ENCODE data around the gene ANKFY1.
A peak's percentile ranks its signal among the peaks of the same experiment; 100 is the strongest.
"Not testable (repeated sequence)": the region's sequence is repeated elsewhere in the genome, so short reads cannot be mapped to it uniquely, and the experiment has no call there.

The ANKFY1 gene

DNA sequence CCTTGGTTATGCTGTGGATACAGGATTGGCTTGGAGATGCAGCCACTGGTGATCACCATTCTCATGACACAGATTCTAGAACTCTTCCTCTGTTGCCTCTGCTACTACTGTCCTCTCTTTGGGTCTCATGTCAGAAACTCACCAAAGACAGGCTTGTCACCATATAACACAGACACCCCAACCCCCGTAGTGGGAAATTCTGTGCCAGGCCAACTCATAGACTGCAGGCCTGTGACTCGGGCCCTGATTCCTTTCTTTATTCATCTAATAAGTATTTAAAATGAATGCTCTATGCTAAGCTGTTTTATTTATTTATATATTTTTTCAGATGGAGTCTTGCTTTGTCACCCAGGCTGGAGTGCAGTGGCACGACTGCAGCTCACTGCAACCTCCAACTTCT is 111.3 kb downstream of the ANKFY1 start:
- DNase-seq, result no peak

GRCh38 chr17:4150096-4150495 is 113.7 kb downstream of the ANKFY1 start:
- DNase-seq, result no peak

DNA sequence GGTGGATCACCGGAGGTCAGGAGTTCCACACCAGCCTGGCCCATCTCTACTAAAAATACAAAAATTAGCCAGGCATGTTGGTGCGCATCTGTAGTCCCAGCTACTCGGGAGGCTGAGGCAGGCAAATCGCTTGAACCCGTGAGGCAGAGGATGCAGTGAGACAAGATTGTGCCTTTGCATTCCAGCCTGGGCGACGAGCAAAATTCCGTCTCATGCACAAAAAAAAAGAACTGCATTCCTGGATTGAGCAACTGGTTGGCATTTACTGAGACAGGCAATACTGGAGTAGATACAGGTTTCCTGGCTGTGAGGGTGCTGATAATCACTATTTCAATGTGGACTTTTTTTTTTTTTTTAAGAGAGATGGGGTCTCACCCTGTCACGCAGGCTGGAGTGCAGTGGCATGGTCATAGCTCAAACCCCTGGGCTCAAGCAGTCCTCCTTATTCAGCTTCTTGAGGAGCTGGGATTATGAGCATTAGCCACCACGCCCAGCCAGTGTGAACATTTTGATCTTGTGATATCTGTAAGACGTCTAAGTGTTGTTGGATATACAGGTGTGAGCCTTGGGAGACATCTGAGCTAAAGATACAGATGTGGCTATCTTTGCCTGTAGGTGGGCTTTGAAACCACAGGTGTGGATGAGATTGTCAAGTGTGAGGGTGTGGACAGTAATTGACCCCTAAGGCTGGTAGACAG is 115.0 kb downstream of the ANKFY1 start:
- DNase-seq, result no peak

DNA sequence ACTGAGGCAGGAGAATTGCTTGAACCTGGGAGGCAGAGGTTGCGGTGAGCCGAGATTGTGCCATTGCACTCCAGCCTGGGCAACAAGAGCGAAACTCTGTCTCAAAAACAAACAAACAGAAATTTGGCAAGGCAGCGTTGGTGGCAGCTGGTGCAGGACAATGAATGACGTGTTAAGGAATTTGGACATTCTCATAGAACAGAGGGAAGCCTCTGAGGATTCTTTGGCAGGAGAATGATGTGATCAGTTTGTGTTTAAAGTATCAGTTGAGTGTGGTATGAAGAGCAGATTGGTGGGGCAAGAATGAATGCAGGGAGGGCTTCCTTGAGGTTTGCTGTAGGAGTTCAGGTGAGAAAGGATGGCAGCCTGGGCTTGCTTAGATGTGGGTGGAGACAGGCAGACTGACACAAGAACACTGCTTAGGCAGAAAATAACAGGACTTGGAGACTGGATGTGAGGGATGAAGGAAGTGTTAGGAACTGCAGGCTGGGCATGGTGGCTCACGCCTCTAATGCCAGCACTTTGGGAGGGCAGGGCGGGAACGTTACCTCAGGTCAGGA is 115.9 kb downstream of the ANKFY1 start:
- no peak for DNase-seq

DNA sequence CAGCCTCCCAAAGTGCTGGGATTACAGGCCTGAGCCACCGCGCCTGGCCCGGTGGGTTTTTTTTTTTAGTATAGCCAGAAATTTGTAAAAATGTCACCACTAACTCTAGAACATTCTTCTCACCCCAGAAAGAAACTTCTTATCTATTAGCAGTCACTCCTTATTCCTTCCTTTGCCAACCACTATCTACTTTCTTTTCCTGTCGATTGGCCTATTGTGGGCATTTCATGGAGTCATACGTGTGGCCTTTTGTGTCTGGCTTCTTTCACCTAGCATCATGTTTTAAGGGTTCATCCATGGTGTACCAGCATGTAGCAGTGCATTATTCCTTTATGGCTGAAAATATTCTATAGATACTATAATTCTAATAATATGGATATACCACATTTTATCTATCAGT is 117.1 kb downstream of the ANKFY1 start:
- no peak for DNase-seq

GRCh38 chr17:4144422-4144747 is 119.4 kb downstream of the ANKFY1 start:
- DNase-seq, result no peak

GRCh38 chr17:4143563-4144421 is 120.0 kb downstream of the ANKFY1 start:
- DNase-seq, result peak; percentile 76

DNA sequence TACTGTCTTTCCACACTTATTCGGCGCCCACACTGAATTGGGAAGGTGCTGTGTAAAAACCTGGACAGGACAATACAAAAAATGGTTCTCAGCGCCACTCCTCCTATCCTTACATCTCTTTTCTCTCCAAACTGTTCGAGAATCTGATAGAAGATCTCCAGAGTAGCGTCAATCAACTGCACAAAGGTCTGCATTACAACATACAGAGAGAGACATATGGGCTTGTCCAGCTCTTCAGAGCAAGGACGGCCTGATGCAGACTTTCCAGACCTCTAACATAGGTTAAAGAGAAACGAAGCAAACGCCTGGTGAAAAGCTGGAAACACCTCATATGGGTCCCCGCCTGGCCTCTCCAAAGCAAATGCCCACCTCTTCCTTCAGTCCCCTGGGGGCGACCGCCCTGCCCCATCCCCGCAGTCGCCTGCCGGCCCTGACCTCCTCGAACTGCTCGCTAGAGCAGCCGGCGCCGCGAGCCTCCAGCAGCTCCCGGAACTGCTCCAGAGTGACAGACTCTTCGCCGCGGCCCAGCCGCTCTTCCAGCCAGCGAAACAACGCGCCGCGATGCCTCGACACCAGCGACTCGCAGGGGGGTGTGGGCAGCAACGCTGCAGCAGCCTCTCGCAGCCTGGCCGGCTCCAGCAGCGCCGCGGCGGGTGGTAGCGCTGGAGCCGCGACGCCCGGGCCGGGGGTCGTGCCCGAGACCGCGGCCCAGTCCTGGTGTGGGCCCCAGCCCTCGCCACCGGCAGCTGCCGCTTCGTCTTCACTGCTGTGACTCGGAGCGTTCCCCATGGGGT is 121.5 kb downstream of the ANKFY1 start:
- DNase-seq, result no peak

DNA sequence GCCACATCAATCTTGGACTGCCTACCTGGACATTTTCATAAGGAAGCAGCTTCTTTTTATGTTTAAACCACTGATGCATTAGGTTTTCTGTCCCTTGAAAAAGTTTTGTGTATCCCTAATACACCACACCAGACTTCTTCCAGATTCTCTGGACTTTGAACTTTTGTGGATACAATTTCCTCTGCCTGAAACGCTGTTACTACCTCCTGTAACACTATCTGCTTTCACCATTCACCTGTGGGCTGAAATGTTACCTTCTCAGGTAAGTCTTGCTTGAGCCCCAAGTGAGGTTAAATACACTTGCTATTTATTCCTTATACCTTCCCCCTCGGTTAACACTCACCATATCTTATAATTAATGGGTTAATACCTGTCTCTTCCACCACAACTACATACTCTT is 123.7 kb downstream of the ANKFY1 start:
- DNase-seq, result no peak

- not testable (repeated sequence) for DNase-seq
These were observed 124.8 kb downstream of the ANKFY1 start for GRCh38 chr17:4138906-4139526.

GRCh38 chr17:4136373-4136772 is 127.4 kb downstream of the ANKFY1 start:
- no peak for DNase-seq

DNA sequence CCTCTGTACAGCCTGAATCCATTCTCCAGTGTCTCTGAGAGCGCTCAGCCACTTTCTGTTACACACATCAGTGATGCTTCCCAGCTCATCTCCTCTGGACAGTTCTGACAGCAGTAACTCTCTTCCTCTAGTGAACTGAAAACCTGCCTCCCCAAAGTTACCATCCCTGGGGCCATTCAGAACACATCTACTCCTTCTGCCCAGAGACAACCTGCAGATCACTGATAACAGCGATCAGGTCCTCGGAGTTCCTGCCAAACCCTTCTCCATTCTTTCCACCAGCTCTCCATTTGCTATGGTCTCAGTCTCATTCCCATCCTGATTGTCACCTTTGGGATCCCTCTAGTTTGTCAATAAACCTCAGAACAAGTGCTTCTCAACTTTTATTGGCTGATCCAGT is 128.3 kb downstream of the ANKFY1 start:
- no peak for DNase-seq

DNA sequence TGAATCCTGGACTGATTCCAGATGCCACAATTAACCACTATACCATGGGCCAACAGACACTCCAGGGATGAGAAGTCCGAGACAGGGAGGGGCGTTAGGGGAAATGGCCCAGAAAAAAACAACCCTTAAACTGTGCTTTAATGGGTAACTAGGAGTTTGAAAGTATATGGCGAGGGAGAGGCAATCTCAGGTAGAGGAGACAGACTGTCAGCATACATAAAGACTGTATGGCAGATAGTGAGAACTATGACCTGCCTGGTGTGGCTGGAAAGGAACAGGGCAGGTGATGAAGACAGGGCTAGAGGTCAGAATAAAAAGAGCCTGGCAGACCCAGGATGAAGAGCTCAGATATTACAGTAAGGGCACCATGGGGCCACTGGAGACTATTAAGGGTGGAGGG is 129.1 kb downstream of the ANKFY1 start:
- DNase-seq, result no peak

- DNase-seq, result no peak
These were observed 133.1 kb downstream of the ANKFY1 start for GRCh38 chr17:4130715-4131114.

- no peak for DNase-seq
These were observed 136.2 kb downstream of the ANKFY1 start for GRCh38 chr17:4127555-4127954.

DNA sequence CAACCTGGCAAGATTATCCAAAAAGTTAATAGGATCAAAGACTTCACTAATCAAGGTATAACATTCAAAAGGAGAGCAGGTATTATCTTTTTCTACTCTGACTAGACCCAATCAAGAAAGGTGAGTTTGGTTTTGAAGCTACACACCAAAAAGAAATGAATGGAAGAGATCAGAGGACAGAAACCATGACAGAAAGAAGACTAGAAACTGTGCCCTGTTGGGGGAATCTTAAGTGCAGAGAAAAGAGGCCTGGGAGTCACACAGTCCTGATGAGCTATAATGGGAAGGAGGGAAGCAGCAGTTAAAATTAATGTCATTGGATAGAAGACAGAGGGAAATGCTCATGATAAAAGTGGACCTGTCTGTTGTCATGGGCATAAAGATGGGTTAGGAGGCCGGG is 138.2 kb downstream of the ANKFY1 start:
- no peak for DNase-seq

DNA sequence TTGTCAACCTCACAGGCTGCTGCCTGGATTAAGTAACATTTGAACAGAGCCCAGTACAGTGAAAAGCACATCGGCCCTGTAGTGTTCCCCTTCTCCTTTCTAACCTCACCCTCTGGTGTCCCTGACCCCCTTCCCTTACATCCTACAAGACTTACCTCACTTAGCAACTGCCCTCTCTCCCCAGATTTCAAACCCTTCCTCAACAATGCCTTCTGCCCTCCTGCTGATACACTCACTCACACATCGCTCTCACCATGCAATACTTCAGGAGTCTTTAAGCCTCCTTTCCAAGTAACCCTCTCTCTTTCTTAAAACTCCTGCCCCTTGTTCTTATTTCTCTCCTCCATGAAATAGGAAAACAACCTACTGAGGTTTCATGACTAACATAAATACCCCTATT is 138.8 kb downstream of the ANKFY1 start:
- no peak for DNase-seq

DNA sequence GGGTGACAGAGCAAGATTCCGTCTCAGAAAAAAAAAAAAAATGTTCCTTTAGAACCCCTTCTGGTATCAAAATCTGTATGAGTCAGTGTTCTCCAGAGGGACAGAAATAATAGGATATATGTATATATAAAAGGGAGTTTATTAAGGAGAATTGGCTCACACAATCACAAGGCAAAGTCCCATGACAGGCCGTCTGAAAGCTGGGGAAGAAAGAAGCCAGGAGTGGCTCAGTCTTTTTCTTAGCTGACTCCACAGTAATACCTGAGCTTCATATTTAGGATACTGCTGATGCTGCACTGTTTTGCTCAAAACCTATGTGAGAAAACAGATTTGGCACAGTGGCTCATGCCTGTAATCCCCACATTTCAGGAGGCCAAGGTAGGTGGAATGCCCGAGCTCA is 143.4 kb downstream of the ANKFY1 start:
- DNase-seq, result no peak

- DNase-seq, result no peak
These were observed 144.5 kb downstream of the ANKFY1 start for GRCh38 chr17:4119299-4119698.

GRCh38 chr17:4118015-4118743 is 145.6 kb downstream of the ANKFY1 start:
- DNase-seq, result no peak

DNA sequence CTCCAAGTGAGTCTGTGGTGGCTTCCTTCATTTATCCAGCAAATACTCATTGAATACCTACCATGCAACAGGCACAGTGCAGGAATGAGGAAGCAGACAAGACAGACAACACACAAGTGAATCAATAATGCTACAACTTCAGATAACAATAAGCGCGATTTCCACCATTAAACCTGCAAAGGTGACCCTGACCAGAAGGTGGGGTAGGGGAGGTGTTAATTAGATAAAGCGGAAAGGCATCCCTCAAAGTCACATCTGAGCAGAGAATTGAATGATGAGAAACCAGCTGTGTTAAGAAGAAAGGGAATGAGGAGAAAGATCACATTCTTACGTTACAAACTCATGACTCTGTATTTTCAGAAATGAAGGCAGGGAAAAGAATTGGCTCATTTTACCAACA is 147.3 kb downstream of the ANKFY1 start:
- no peak for DNase-seq
